Right atrium auricular region (tissue), 2 donors: ENCODE results near the gene THG1L. TPM values are rescaled to one million over a fixed set of nuclear protein-coding genes. Genes with fewer than 3 reads are reported as not detected.

Source experiments
- DNase-seq: peaks from one replicate; pipeline ENCODE4 v3.0.0-alpha.2; 2019; ENCODE audit warnings: low spot score
- H3K27ac ChIP-seq, 2 donors: fragments of 200-600 bp; sonication (generic); 1 replicate in 1 of 2; 2 replicates in 1 of 2; pipeline ENCODE4 v1.5.1; 2016 to 2019
- H3K27me3 ChIP-seq, 2 donors: fragments of 200-600 bp; sonication (generic); one replicate each; pipeline versions ENCODE4 v1.5.1 to v1.6.0; 2017 to 2019
- H3K36me3 ChIP-seq: fragments of 200-600 bp; sonication (generic); one replicate; pipeline ENCODE4 v1.5.1; 2016
- H3K4me1 ChIP-seq, 2 donors: fragments of 200-600 bp; sonication (generic); one replicate each; pipeline versions ENCODE4 v1.5.1 to v1.6.0; 2017 to 2019
- H3K4me3 ChIP-seq, 2 donors: fragments of 200-600 bp; sonication (generic); 1 replicate in 1 of 2; 2 replicates in 1 of 2; pipeline ENCODE4 v1.5.1; 2017 to 2019; ENCODE audit warnings: mild to moderate bottlenecking in 1 of 2, moderate library complexity in 1 of 2
- H3K9me3 ChIP-seq, 2 donors: fragments of 200-600 bp; sonication (generic); one replicate each; pipeline ENCODE4 v1.5.1; 2019
- total RNA-seq, 2 donors: library from RNA; depleted of rRNA; stranded (reverse); fragments of >200 nt; gene quantifications; one replicate each; pipeline ENCODE4 v1.1.0, GENCODE V29; 2016
- TF ChIP-seq, protein P1 (sequence below), 2 donors: fragments of 200-600 bp; sonication (generic); IDR thresholded peaks; one replicate each; pipeline ENCODE4 v1.5.1; 2019; ENCODE audit warnings: antibody characterized with exemption in 2 of 2

THG1L gene
- total RNA-seq, 2 donors from 2014 or later: 4.5 to 4.8 TPM

- TF ChIP-seq, protein P1, sequence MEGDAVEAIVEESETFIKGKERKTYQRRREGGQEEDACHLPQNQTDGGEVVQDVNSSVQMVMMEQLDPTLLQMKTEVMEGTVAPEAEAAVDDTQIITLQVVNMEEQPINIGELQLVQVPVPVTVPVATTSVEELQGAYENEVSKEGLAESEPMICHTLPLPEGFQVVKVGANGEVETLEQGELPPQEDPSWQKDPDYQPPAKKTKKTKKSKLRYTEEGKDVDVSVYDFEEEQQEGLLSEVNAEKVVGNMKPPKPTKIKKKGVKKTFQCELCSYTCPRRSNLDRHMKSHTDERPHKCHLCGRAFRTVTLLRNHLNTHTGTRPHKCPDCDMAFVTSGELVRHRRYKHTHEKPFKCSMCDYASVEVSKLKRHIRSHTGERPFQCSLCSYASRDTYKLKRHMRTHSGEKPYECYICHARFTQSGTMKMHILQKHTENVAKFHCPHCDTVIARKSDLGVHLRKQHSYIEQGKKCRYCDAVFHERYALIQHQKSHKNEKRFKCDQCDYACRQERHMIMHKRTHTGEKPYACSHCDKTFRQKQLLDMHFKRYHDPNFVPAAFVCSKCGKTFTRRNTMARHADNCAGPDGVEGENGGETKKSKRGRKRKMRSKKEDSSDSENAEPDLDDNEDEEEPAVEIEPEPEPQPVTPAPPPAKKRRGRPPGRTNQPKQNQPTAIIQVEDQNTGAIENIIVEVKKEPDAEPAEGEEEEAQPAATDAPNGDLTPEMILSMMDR (IDR thresholded peaks at IDR 0.05): no peak
- H3K36me3 ChIP-seq: peaks cover 19% of the 10 kb centered on the region
- peaks cover 0 to 17% of the 10 kb centered on the region in 2 donors for H3K4me1 ChIP-seq
- no peaks in the 10 kb centered on the region for H3K27me3 ChIP-seq
- no peak overlapping the region for H3K27ac ChIP-seq
- no peak overlapping the region for H3K4me3 ChIP-seq
- H3K9me3 ChIP-seq: no peaks in the 10 kb centered on the region
- DNase-seq: no peak
These were observed 9.9 kb downstream of the THG1L start for GRCh38 chr5:157741131-157741530.

DNA sequence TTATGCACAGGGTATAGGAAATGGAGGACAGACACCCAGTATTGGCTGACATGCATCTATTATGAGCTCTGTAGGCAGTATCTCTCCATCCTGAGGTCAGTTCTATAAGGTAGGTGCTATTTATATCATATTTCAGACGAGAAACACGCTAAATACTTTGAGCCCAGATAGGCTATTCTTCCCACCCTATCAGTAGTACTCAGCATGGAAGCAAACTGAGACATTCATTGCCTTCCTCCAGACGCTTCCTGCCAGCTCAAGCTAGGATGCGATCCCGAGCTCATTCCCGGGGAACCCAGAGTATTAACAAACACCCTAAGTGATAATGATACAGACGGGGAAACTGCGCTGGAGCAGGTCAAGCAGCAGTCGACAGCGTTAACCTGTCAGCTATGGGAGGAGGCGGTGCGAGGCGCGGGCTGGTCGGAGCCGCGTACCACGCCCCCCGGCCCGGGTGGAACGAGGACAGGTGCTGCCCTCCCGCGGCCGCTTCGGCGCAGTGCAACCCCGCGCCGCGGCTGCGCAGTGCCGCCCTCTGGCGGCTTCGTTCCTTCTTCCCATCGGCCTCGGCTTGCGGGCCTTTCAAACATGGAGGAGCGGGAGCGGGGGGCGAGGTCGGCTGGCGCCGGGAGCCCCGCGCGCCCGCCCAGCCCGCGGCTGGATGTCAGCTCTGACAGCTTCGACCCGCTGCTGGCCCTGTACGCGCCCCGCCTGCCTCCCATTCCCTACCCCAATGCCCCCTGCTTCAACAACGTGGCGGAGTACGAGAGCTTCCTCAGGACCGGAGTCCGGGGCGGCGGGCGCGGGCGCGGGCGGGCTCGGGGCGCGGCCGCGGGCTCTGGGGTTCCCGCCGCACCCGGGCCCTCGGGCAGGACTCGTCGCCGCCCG is 12.2 kb downstream of the THG1L start, which contains the start of gene LSM11:
LSM11 (plus strand) TSS at position 550 of the 888 bp plus-strand sequence; CDS start at position 589, 39 bp downstream.
- Histone ChIP-seq H3K27ac (peak within 1 kb of the TSS; percentile 48 to 58), H3K4me3 (peak within 1 kb of the TSS; percentile 77 to 85), H3K36me3 (peaks cover under 1% of the 10 kb centered on the region), H3K27me3 (no peaks in the 10 kb centered on the region), H3K9me3 (no peaks in the 10 kb centered on the region), H3K4me1 (peaks cover 0 to 17% of the 10 kb centered on the region in 2 donors)
- peak; percentile 89 for DNase-seq
- TF ChIP-seq, protein P1 (IDR thresholded peaks at IDR 0.05): peak; percentile 99 to 100

DNA sequence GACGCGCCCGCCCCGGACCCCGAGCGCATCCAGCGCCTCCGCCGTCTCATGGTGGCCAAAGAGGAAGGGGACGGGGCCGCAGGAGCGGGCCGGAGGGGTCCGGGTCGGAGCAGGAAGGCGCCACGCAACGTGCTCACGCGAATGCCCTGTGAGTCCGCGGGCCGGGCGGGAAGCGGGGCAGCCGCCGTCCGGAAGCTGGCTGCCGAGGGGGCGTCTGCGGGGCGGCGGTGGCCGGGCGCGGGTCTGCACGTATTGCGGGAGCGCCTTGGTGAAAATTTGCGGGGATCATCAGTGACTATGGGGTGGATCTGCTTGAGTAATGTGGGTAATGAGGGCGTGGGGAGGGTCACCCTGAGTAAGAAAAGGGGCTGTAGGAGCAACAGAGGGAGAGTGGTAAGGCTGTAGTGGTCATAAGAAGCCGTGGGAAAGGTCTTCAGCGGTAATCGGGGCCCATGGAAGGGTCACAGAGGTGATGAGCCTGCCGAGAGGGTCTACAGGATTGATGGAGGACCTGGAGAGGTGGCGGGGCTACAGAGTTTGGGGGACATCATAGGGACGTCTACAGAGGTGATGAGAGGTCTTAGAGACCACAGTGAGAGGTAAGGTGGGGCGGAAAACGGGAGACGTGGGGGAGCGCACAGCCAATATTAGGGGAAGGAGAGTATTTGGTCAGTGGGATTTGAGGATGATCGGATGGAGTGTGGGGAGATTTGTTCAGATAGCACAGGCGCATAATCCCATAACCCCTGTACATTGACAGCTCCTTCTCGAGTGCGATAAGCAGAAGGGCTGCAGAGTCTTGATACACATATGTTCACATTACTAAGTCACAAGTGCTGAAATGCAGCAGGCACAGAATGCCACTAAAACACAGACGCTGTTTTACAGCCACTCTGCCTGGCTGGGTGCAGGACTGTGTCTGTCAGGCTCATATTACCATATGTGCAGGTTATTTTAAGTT is 13.1 kb downstream of the THG1L start:
- no peak for DNase-seq

DNA sequence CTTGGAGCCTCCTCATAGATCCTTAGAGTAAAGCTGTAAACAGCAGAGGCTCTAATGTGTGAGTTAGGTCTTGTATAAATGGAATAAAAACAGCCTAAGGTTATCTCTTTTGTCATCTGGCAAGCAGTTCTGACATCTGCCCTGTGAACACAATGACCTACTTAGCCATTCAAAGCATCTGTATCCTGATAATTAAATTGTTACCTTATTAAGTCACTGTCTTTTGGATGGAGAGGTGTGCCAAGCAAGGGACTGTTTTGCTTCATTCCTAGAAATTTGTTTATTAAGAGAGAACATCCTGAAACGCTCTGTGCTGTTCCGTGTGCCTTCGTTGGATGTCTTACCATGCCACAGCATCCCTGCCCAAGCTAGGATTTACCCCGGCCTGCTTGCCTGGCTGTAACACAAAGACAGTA is 13.8 kb downstream of the THG1L start:
- H3K27ac ChIP-seq: no peak overlapping the region
- no peaks in the 10 kb centered on the region for H3K9me3 ChIP-seq
- H3K4me1 ChIP-seq: peaks cover 0 to 17% of the 10 kb centered on the region in 2 donors
- no peaks in the 10 kb centered on the region for H3K36me3 ChIP-seq
- no peaks in the 10 kb centered on the region for H3K27me3 ChIP-seq
- no peak for DNase-seq
- TF ChIP-seq, protein P1 (IDR thresholded peaks at IDR 0.05): no peak
- peak overlapping the region in 1 of 2 donors; percentile 77 for H3K4me3 ChIP-seq

More for the DNA sequence above, 13.1 kb downstream of the THG1L start:
- TF ChIP-seq, protein P1 (IDR thresholded peaks at IDR 0.05): no peak
- peak overlapping the region; percentile 77 to 85 for H3K4me3 ChIP-seq
- no peaks in the 10 kb centered on the region for H3K9me3 ChIP-seq
- H3K27ac ChIP-seq: peak overlapping the region in 1 of 2 donors; percentile 27
- H3K4me1 ChIP-seq: peaks cover 0 to 17% of the 10 kb centered on the region in 2 donors
- no peaks in the 10 kb centered on the region for H3K36me3 ChIP-seq
- H3K27me3 ChIP-seq: no peaks in the 10 kb centered on the region

DNA sequence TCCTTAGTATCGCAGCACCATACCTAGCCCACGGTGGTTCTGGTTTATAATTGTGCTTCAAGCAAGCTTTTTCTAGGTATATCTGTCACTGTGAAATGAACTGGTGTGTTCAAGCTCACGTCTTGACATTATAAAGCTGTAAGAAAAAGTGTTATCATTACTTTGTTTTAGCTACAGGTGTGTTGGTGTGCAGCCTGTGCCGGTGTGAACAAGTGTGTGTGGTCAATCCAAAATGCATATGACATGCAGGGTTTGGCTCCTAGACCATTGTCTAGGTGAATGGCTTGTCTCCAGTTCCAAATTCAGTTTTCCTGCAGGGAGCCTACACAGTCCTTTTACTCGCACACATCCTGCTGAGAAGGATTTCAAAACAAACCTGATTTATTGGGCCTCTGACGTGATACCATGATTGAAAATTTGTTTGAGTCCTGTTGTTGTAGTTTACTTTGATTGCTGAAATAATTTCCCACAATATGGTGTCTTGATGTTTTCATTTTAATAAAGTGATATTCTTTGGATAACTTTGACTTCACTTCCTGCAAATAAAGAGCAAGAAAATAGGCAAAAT is 16.0 kb downstream of the THG1L start:
- no peaks in the 10 kb centered on the region for H3K27me3 ChIP-seq
- H3K4me1 ChIP-seq: peaks cover 0 to 17% of the 10 kb centered on the region in 2 donors
- H3K9me3 ChIP-seq: no peaks in the 10 kb centered on the region
- H3K27ac ChIP-seq: no peak overlapping the region
- peaks cover 2% of the 10 kb centered on the region for H3K36me3 ChIP-seq
- H3K4me3 ChIP-seq: no peak overlapping the region
- TF ChIP-seq, protein P1 (IDR thresholded peaks at IDR 0.05): no peak
- no peak for DNase-seq
